Right lobe of liver (tissue), 4 donors: ENCODE measurements around the gene LRRC59.

Source experiments
- CTCF ChIP-seq, 4 donors: fragments of 200-600 bp in 3 of 4; fragments of 450-650 bp in 1 of 4; IDR thresholded peaks; one replicate each; pipeline versions ENCODE4 v1.5.1 to v1.8.0; 2016 to 2022; ENCODE audit warnings: antibody characterized with exemption in 4 of 4, mild to moderate bottlenecking in 2 of 4
- POLR2A ChIP-seq: fragments of 450-650 bp; IDR thresholded peaks from one replicate; pipeline ENCODE4 v1.6.1; 2017; ENCODE audit warnings: antibody characterized with exemption, mild to moderate bottlenecking
- donor health status: DM: no; HTN: no; CAD: no.
- donor health status: DM: no; HTN: no; CAD: no.
- donor health status: DM: no; HTN: yes; CAD: no.

- no peak for TF ChIP-seq POLR2A
- TF ChIP-seq CTCF (IDR thresholded peaks at IDR 0.05), result no peak
These were observed 34.9 kb upstream of the LRRC59 start for GRCh38 chr17:50432125-50432762.
